Pericardium fibroblast (primary cell): ENCODE data around the gene NDRG3. TPM values are rescaled to one million over a fixed set of nuclear protein-coding genes. Genes with fewer than 3 reads are reported as not detected.

Source experiments
- total RNA-seq: library from RNA; depleted of rRNA; stranded (reverse); fragments of >200 nt; gene quantifications from 2 replicates; pipeline ENCODE4 v1.2.3, GENCODE V29; 2015

The NDRG3 gene
- 12.4 and 15.6 TPM in 2 replicates for total RNA-seq

GRCh38 chr20:36745927-36746659 lies at the start of gene NDRG3:
Gene NDRG3, minus strand, starts transcription at chr20:36746090. Its CDS starts 24,355 bp downstream, at chr20:36721735.

GRCh38 chr20:36773597-36774390 lies 27.9 kb upstream of the NDRG3 start, which contains the start of gene DSN1:
Gene DSN1, minus strand, starts transcription at chr20:36773763. Its CDS starts 2,305 bp downstream, at chr20:36771458.

GRCh38 chr20:36645998-36646397 lies 99.9 kb downstream of the NDRG3 start, which contains the start of gene SLA2:
Gene SLA2, minus strand, starts transcription at chr20:36646196. Its CDS starts 4,861 bp downstream, at chr20:36641335.

GRCh38 chr20:36605399-36606157 lies 140.3 kb downstream of the NDRG3 start, which contains the start of gene RAB5IF:
Gene RAB5IF, plus strand, starts transcription at chr20:36605779. Its CDS starts 173 bp downstream, at chr20:36605952.

Other genes with a start within 250 kb of the NDRG3 start
- 83.9 and 230 TPM in 2 replicates for gene MYL9, start 204.6 kb downstream of the NDRG3 start, total RNA-seq
- 7.4 and 9.4 TPM in 2 replicates for gene TGIF2, start 172.5 kb downstream of the NDRG3 start, total RNA-seq
- 88.7 and 112 TPM in 2 replicates for gene RAB5IF, start 140.3 kb downstream of the NDRG3 start, total RNA-seq
- not detected in 2 replicates for gene SLA2, start 99.9 kb downstream of the NDRG3 start, total RNA-seq
- gene DSN1, start 27.7 kb upstream of the NDRG3 start, total RNA-seq = 2.9 and 8.9 TPM in 2 replicates
- gene TLDC2, start 130.0 kb upstream of the NDRG3 start, total RNA-seq = not detected in 2 replicates
- gene SAMHD1, start 205.6 kb upstream of the NDRG3 start, total RNA-seq = 62.1 and 88.6 TPM in 2 replicates